BJ (cell line): ENCODE results near the gene CSNK1E. TPM values are rescaled to one million over a fixed set of nuclear protein-coding genes. Genes with fewer than 3 reads are reported as not detected.

Experiments
- CTCF ChIA-PET: fragments of 350-600 bp; formaldehyde crosslinking; extraction: SDS; loops from one replicate; lab custom pipeline; 2021; ENCODE audit warnings: antibody characterized with exemption, inconsistent platforms; lab: Yijun Ruan, JAX
- POLR2A ChIA-PET: fragments of 300-600 bp; sonication (Branson Sonifier 250); formaldehyde crosslinking; extraction: SDS; loops from one replicate; lab custom pipeline; 2021; ENCODE audit warnings: antibody characterized with exemption; lab: Charles Lee
- DNase-seq: peaks from one replicate; pipeline ENCODE4 v3.0.0-alpha.2; 2011; ENCODE audit warnings: low read depth
- H3K27me3 ChIP-seq: 2 replicates; pipeline ENCODE4 v1.6.0; 2011; ENCODE audit warnings: low read length; ENCODE audit not compliant: control insufficient read depth, insufficient read depth
- H3K36me3 ChIP-seq: 2 replicates; pipeline ENCODE4 v1.5.1; 2011; ENCODE audit warnings: low read length; ENCODE audit not compliant: control insufficient read depth, insufficient read depth
- H3K4me3 ChIP-seq: 2 replicates; pipeline ENCODE4 v1.5.1; 2011; ENCODE audit warnings: low read depth, mild to moderate bottlenecking, control low read depth, low read length
- CTCF ChIP-seq: IDR thresholded peaks from 2 replicates; pipeline ENCODE4 v1.5.1; 2011; ENCODE audit warnings: low read depth, mild to moderate bottlenecking, control low read depth, inconsistent platforms, low read length, moderate library complexity; ENCODE audit not compliant: insufficient read depth
- polyA plus RNA-seq: library from polyadenylated mRNA; depleted of rRNA; stranded (reverse); fragments of >200 nt; gene quantifications from 2 replicates; pipeline ENCODE4 v1.2.3, GENCODE V29; 2011

The CSNK1E gene
- polyA plus RNA-seq, 1 experiment = 183 TPM

- ChIA-PET CTCF (no interaction called here), POLR2A (no interaction called here)
- no peak for TF ChIP-seq CTCF
- Histone ChIP-seq H3K36me3 (peaks cover 2% of the 10 kb centered on the region; the same call in 1 of the 2 replicates), H3K27me3 (no peaks in the 10 kb centered on the region), H3K4me3 (peak overlapping the region; percentile 97)
- DNase-seq = no peak
Measured at GRCh38 chr22:38273135-38273826, 44.0 kb downstream of the CSNK1E start.

GRCh38 chr22:38272373-38273134 is 44.7 kb downstream of the CSNK1E start, which contains the start of gene TMEM184B:
TMEM184B (minus strand) TSS chr22:38273010; CDS start chr22:38247961, 25,049 bp downstream.
- ChIA-PET CTCF (no interaction called here), POLR2A (no interaction called here)
- no peak for DNase-seq
- Histone ChIP-seq H3K4me3 (peak within 1 kb of the TSS; percentile 97), H3K36me3 (peaks cover 2% of the 10 kb centered on the region; the same call in 1 of the 2 replicates), H3K27me3 (no peaks in the 10 kb centered on the region)
- no peak for TF ChIP-seq CTCF

GRCh38 chr22:38271927-38272372 is 45.3 kb downstream of the CSNK1E start:
- no peak for DNase-seq
- no peaks in the 10 kb centered on the region for H3K27me3 ChIP-seq
- peaks cover 2% of the 10 kb centered on the region; the same call in 1 of the 2 replicates for H3K36me3 ChIP-seq
- no peak for TF ChIP-seq CTCF
- ChIA-PET POLR2A (no interaction called here), CTCF (no interaction called here)
- H3K4me3 ChIP-seq = peak overlapping the region; percentile 97

GRCh38 chr22:38271101-38271500 is 46.1 kb downstream of the CSNK1E start:
- DNase-seq = no peak
- H3K36me3 ChIP-seq = peaks cover 2% of the 10 kb centered on the region; the same call in 1 of the 2 replicates
- CTCF ChIA-PET = interaction anchor here (1.0 to 1.2 kb wide), 2 partner anchors 13 to 19 kb away, joined by 3 to 4 read pairs; no protein-coding TSS in a partner anchor
- TF ChIP-seq CTCF = no peak
- H3K27me3 ChIP-seq = no peaks in the 10 kb centered on the region
- H3K4me3 ChIP-seq = no peak overlapping the region
- POLR2A ChIA-PET = no interaction called here
